Caco-2 (cell line): ENCODE measurements around the gene NFKBIB. TPM values are rescaled to one million over a fixed set of nuclear protein-coding genes. Genes with fewer than 3 reads are reported as not detected.

Source experiments
- BruUV-seq: library from RNA; stranded (reverse); fragments of 400-500 nt; replicated peaks from 2 replicates; lab custom pipeline; 2021; lab: Mats Ljungman, UMichigan
- CTCF ChIA-PET: fragments of 300-600 bp; sonication (Branson Sonifier 250); formaldehyde crosslinking; loops from one replicate; lab custom pipeline; 2022; ENCODE audit warnings: antibody characterized with exemption; lab: Charles Lee
- POLR2A ChIA-PET: fragments of 300-600 bp; sonication (Branson Sonifier 250); formaldehyde crosslinking; loops from one replicate; lab custom pipeline; 2022; ENCODE audit warnings: antibody characterized with exemption; lab: Charles Lee
- DNase-seq, 2 experiments: peaks; one replicate each; pipeline versions ENCODE4 v3.0.0 to v3.0.0-alpha.2; 2020 to 2022
- H3K27me3 ChIP-seq: replicated peaks from 2 replicates; pipeline ENCODE4 v1.6.0; 2011; ENCODE audit warnings: low read length; ENCODE audit not compliant: control insufficient read depth, insufficient read depth
- H3K36me3 ChIP-seq: 2 replicates; pipeline ENCODE4 v1.5.1; 2011; ENCODE audit warnings: low read length; ENCODE audit not compliant: control insufficient read depth, insufficient read depth
- H3K4me1 ChIP-seq: fragments of 250-450 bp; sonication (Bioruptor Pico); 2 replicates; pipeline ENCODE4 v1.5.1; 2020; ENCODE audit warnings: mild to moderate bottlenecking
- H3K4me3 ChIP-seq: 2 replicates; pipeline ENCODE4 v1.5.1; 2011; ENCODE audit warnings: low read depth, mild to moderate bottlenecking, control low read depth, low read length
- H3K9me3 ChIP-seq: fragments of 250-450 bp; sonication (Bioruptor Pico); 2 replicates; pipeline ENCODE4 v1.5.1; 2020; ENCODE audit warnings: mild to moderate bottlenecking, moderate library complexity
- H3K27ac Mint-ChIP-seq: one replicate; pipeline ENCODE4 v1.8.0; 2022; ENCODE audit warnings: mixed read lengths; ENCODE audit not compliant: unreplicated experiment
- H3K27me3 Mint-ChIP-seq: one replicate; pipeline ENCODE4 v1.8.0; 2022; ENCODE audit warnings: mixed read lengths; ENCODE audit not compliant: insufficient read depth, unreplicated experiment
- H3K36me3 Mint-ChIP-seq: one replicate; pipeline ENCODE4 v1.8.0; 2022; ENCODE audit warnings: mild to moderate bottlenecking, mixed read lengths; ENCODE audit not compliant: insufficient read depth, unreplicated experiment
- H3K4me1 Mint-ChIP-seq: one replicate; pipeline ENCODE4 v1.8.0; 2022; ENCODE audit warnings: low read depth, mixed read lengths; ENCODE audit not compliant: unreplicated experiment
- H3K4me3 Mint-ChIP-seq: one replicate; pipeline ENCODE4 v1.8.0; 2022; ENCODE audit warnings: mild to moderate bottlenecking, moderate library complexity, mixed read lengths; ENCODE audit not compliant: unreplicated experiment
- H3K9me3 Mint-ChIP-seq: one replicate; pipeline ENCODE4 v1.8.0; 2022; ENCODE audit warnings: mixed read lengths; ENCODE audit not compliant: unreplicated experiment
- CTCF ChIP-seq, 2 experiments: fragments of 200-600 bp in 1 of 2; IDR thresholded peaks; 1 replicate in 1 of 2; 2 replicates in 1 of 2; pipeline versions ENCODE4 v1.5.1 to v1.8.0; 2011 to 2022; ENCODE audit warnings: antibody characterized with exemption in 1 of 2, control low read depth in 1 of 2, inconsistent platforms in 1 of 2, low read depth in 1 of 2, low read length in 1 of 2, mild to moderate bottlenecking in 1 of 2, moderate library complexity in 1 of 2; ENCODE audit not compliant: insufficient read depth in 1 of 2, severe bottlenecking in 1 of 2, unreplicated experiment in 1 of 2
- intact Hi-C: fragments of 100-400 bp; cut with micrococcal nuclease; formaldehyde crosslinking; loops from one replicate; pipeline ENCODE4 v1.10.0; 2022; ENCODE audit not compliant: unreplicated experiment
- total RNA-seq: library from RNA; stranded (reverse); gene quantifications from 2 replicates; pipeline ENCODE4 v1.2.3, GENCODE V29; 2022

Gene NFKBIB
- total RNA-seq, 1 experiment from 2014 or later: 43.9 TPM

- Histone ChIP-seq H3K9me3 (no peaks in the 10 kb centered on the region), H3K4me1 (no peaks in the 10 kb centered on the region), H3K4me3 (no peak overlapping the region), H3K27me3 (no peaks in the 10 kb centered on the region), H3K36me3 (no peaks in the 10 kb centered on the region; the same call in 1 of the 2 replicates)
- no peaks in the 10 kb centered on the region for H3K4me1 Mint-ChIP-seq
- ChIA-PET CTCF (interaction anchor here (1.1 to 1.6 kb wide), 2 partner anchors 11 to 12 kb away, joined by 3 to 8 read pairs; partner anchors contain the start of genes MRPS12 and SARS2), POLR2A (interaction anchor here (0.6 to 1.3 kb wide), 2 partner anchors 12 to 196 kb away, joined by 3 to 5 read pairs; partner anchors contain the start of genes MRPS12 and SARS2)
- H3K27ac Mint-ChIP-seq: no peak overlapping the region
- intact Hi-C loops: no loop called here
- no TSS peak for BruUV-seq
- no peaks in the 10 kb centered on the region for H3K9me3 Mint-ChIP-seq
- no peak for DNase-seq
- H3K4me3 Mint-ChIP-seq: no peak overlapping the region
- peaks cover 25% of the 10 kb centered on the region for H3K36me3 Mint-ChIP-seq
- no peak for TF ChIP-seq CTCF (IDR thresholded peaks at IDR 0.05; ENCODE audit: insufficient read depth in 1 of 2, low read depth in 1 of 2, low read length in 1 of 2, severe bottlenecking in 1 of 2, unreplicated experiment in 1 of 2)
- H3K27me3 Mint-ChIP-seq: no peaks in the 10 kb centered on the region
These were observed 18.8 kb downstream of the NFKBIB start for GRCh38 chr19:38918526-38918925.

GRCh38 chr19:38919837-38920601 lies 20.2 kb downstream of the NFKBIB start:
- no peak overlapping the region for H3K4me3 ChIP-seq
- no peaks in the 10 kb centered on the region for H3K9me3 Mint-ChIP-seq
- H3K27ac Mint-ChIP-seq: no peak overlapping the region
- DNase-seq: no peak
- H3K36me3 ChIP-seq: no peaks in the 10 kb centered on the region; the same call in 1 of the 2 replicates
- ChIA-PET POLR2A (no interaction called here), CTCF (interaction anchor here (0.5 to 1.6 kb wide), 2 partner anchors 11 to 37 kb away, joined by 7 to 8 read pairs; partner anchors contain the start of genes MRPS12 and SARS2)
- intact Hi-C loops: no loop called here
- no peaks in the 10 kb centered on the region for H3K4me1 Mint-ChIP-seq
- H3K9me3 ChIP-seq: no peaks in the 10 kb centered on the region
- no peaks in the 10 kb centered on the region for H3K27me3 ChIP-seq
- no TSS peak for BruUV-seq
- no peaks in the 10 kb centered on the region for H3K27me3 Mint-ChIP-seq
- TF ChIP-seq CTCF (IDR thresholded peaks at IDR 0.05; ENCODE audit: insufficient read depth in 1 of 2, low read depth in 1 of 2, low read length in 1 of 2, severe bottlenecking in 1 of 2, unreplicated experiment in 1 of 2): no peak
- H3K4me1 ChIP-seq: no peaks in the 10 kb centered on the region
- H3K36me3 Mint-ChIP-seq: peaks cover 18% of the 10 kb centered on the region
- H3K4me3 Mint-ChIP-seq: no peak overlapping the region

DNA sequence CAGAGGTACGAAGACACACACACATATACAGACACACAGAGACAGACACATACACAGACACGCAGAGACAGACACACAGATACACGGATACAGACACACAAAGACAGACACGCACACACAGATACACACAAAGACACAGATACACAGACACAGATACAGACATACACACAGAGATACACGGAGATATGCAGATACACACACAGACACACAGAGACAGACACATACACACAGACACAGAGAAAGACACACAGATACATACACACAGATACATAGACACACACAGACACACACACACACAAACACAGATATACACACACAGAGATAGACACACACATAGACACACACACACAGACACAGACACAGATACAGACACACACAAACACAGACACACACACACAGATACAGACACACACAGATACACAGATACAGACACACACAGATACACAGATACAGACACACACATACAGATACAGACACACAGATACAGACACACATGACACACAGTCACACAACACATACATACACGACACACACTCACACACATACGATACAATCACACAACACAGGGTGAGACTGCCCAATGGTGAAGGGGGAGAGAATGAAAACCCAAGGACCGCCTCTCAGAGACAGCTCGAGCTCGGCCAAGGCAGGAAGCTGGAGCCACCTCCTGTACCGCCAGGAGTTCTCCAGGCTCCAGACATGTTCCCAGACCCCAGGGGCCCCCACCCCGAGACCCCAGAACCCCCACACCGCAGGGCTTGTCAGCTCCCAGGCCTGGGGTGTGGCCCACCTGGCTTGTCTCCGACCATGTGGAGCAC lies 21.0 kb downstream of the NFKBIB start:
- POLR2A ChIA-PET: no interaction called here
- H3K4me3 ChIP-seq: no peak overlapping the region
- Mint-ChIP-seq H3K27ac (no peak overlapping the region), H3K27me3 (no peaks in the 10 kb centered on the region), H3K4me1 (no peaks in the 10 kb centered on the region), H3K4me3 (no peak overlapping the region), H3K9me3 (no peaks in the 10 kb centered on the region), H3K36me3 (peaks cover 18% of the 10 kb centered on the region)
- intact Hi-C loops: no loop called here
- H3K27me3 ChIP-seq: no peaks in the 10 kb centered on the region
- peaks cover 3% of the 10 kb centered on the region; the same call in 1 of the 2 replicates for H3K36me3 ChIP-seq
- H3K9me3 ChIP-seq: no peaks in the 10 kb centered on the region
- DNase-seq: no peak
- CTCF ChIA-PET: no interaction called here
- no peaks in the 10 kb centered on the region for H3K4me1 ChIP-seq
- no TSS peak for BruUV-seq
- TF ChIP-seq CTCF (IDR thresholded peaks at IDR 0.05; ENCODE audit: insufficient read depth in 1 of 2, low read depth in 1 of 2, low read length in 1 of 2, severe bottlenecking in 1 of 2, unreplicated experiment in 1 of 2): no peak
